Keratinocyte (primary cell): Measurements from ENCODE around the gene SUFU. TPM values are rescaled to one million over a fixed set of nuclear protein-coding genes. Genes with fewer than 3 reads are reported as not detected.

Experiments
- DNase-seq: peaks from one replicate; pipeline ENCODE4 v3.0.0-alpha.2; 2011; ENCODE audit warnings: low read depth, missing footprints, low spot score
- FAIRE-seq: peaks from 2 replicates; lab custom pipeline; 2011; peaks lifted over from hg19 to GRCh38; lab: Jason Lieb, UNC
- H2AFZ ChIP-seq: 2 replicates; pipeline ENCODE4 v1.6.0; 2012; ENCODE audit warnings: low read length, control low read depth, inconsistent platforms; ENCODE audit not compliant: control insufficient read depth
- H3K27ac ChIP-seq: 2 replicates; pipeline ENCODE4 v1.5.1; 2011; ENCODE audit warnings: low read length; ENCODE audit not compliant: control insufficient read depth, insufficient read depth
- H3K27me3 ChIP-seq: 3 replicates; pipeline ENCODE4 v1.6.0; 2011; ENCODE audit warnings: low read length; ENCODE audit not compliant: control insufficient read depth, insufficient read depth; ENCODE audit errors: extremely low read depth
- H3K36me3 ChIP-seq, 2 experiments: 2 replicates in 1 of 2; 3 replicates in 1 of 2; pipeline ENCODE4 v1.5.1; 2011; ENCODE audit warnings: low read length in 2 of 2, mild to moderate bottlenecking in 1 of 2; ENCODE audit not compliant: control insufficient read depth in 2 of 2, insufficient read depth in 2 of 2; ENCODE audit errors: extremely low read depth in 1 of 2
- H3K4me1 ChIP-seq: 3 replicates; pipeline ENCODE4 v1.5.1; 2011; ENCODE audit warnings: low read length; ENCODE audit not compliant: control insufficient read depth, insufficient read depth; ENCODE audit errors: extremely low read depth
- H3K4me2 ChIP-seq: 3 replicates; pipeline ENCODE4 v1.6.0; 2011; ENCODE audit warnings: low read depth, low read length; ENCODE audit not compliant: control insufficient read depth, insufficient read depth; ENCODE audit errors: extremely low read depth
- H3K4me3 ChIP-seq, 3 experiments: fragments of 200-600 bp in 1 of 3; sonication (generic) in 1 of 3; 2 replicates in 2 of 3; 3 replicates in 1 of 3; pipeline ENCODE4 v1.5.1; 2011 to 2016; ENCODE audit warnings: low read length in 3 of 3, mild to moderate bottlenecking in 3 of 3, control low read depth in 2 of 3, inconsistent platforms in 1 of 3, low read depth in 1 of 3, mixed read lengths in 1 of 3, mixed run types in 1 of 3, moderate library complexity in 1 of 3; ENCODE audit not compliant: control insufficient read depth in 2 of 3, insufficient read depth in 2 of 3; ENCODE audit errors: extremely low read depth in 1 of 3
- H3K79me2 ChIP-seq: 2 replicates; pipeline ENCODE4 v1.6.0; 2012; ENCODE audit warnings: low read length; ENCODE audit not compliant: control insufficient read depth, insufficient read depth
- H3K9ac ChIP-seq: 3 replicates; pipeline ENCODE4 v1.6.0; 2011; ENCODE audit warnings: low read length; ENCODE audit not compliant: control insufficient read depth, insufficient read depth; ENCODE audit errors: extremely low read depth
- H3K9me1 ChIP-seq: 3 replicates; pipeline ENCODE4 v1.6.0; 2011; ENCODE audit warnings: low read length; ENCODE audit not compliant: control insufficient read depth, insufficient read depth; ENCODE audit errors: extremely low read depth
- H3K9me3 ChIP-seq: 2 replicates; pipeline ENCODE4 v1.5.1; 2012; ENCODE audit warnings: low read depth, low read length; ENCODE audit not compliant: control insufficient read depth
- H4K20me1 ChIP-seq: 3 replicates; pipeline ENCODE4 v1.6.0; 2011; ENCODE audit warnings: low read length; ENCODE audit not compliant: control insufficient read depth, insufficient read depth; ENCODE audit errors: extremely low read depth
- CTCF ChIP-seq, 3 experiments: IDR thresholded peaks in 1 of 3; conservative IDR thresholded peaks in 1 of 3; optimal IDR thresholded peaks in 1 of 3; 2 replicates in 2 of 3; 3 replicates in 1 of 3; pipeline versions ENCODE3 to v1.5.1; 2011; ENCODE audit warnings: low read length in 3 of 3, mild to moderate bottlenecking in 3 of 3, moderate library complexity in 2 of 3, control low read depth in 1 of 3, inconsistent platforms in 1 of 3; ENCODE audit not compliant: insufficient read depth in 2 of 3; ENCODE audit errors: extremely low read depth in 1 of 3
- EZH2 ChIP-seq: IDR thresholded peaks from one replicate; pipeline ENCODE4 v1.6.1; 2012; ENCODE audit warnings: inconsistent platforms, mild to moderate bottlenecking, low read length, moderate library complexity
- dilution Hi-C: fragments of 300-500 bp; cut with MboI; formaldehyde crosslinking; loops from one replicate; pipeline ENCODE4 v1.7.0; 2020; ENCODE audit warnings: low sequenced_read_pairs; ENCODE audit not compliant: extremely low pct_ligation_motif_present
- polyA plus RNA-seq, 5 experiments: library from polyadenylated mRNA; depleted of rRNA in 3 of 5; stranded (reverse) in 3 of 5; stranded (forward) in 1 of 5; unstranded in 1 of 5; fragments of >200 nt; gene quantifications; 1 replicate in 1 of 5; 2 replicates in 3 of 5; 3 replicates in 1 of 5; pipeline versions ENCODE4 v1.2.1 to v1.2.3, GENCODE V29; 2011 to 2012; ENCODE audit warnings: missing spikeins in 2 of 5, low read depth in 1 of 5, low replicate concordance in 1 of 5

SUFU gene
- polyA plus RNA-seq, 1 donor (not counting 4 experiments of a cell fraction or from before 2014, with no cell fraction given) = 3.7 TPM

DNA sequence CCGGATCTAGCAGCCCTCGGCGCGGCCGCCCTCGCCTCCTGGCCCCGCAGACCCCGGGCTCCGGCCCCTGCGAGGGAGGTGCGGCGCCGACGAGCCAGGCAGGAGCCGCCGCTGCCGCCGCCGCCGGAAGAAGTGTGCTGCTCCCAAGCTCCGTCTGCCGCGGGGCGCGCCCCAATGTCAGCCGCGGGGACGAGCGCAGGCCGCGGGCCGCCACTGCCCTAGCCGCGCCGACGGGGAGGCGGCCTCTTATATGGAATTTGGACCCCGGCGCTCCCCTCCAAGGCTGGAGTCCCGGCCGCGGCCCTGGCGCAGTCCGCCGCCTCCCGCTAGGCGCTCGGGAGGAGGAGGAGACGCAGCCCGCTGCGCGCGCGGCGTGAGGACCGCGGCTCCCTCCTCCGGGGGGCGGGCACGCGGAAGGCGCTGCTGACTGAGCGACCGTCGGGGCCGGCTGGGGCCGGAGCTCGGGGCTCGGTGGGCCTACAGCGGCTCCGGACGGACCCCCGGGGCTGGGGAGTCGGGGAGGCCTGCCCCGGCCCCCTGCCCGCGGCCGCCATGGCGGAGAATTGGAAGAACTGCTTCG, 140.4 kb downstream of the SUFU start, which contains the start of gene TRIM8:
TSS of gene TRIM8 (plus strand) at position 414 of the 580 bp plus-strand sequence. CDS start at position 553, 139 bp downstream.
- FAIRE-seq = no peak
- Histone ChIP-seq H3K36me3 (peaks cover 0 to 2% of the 10 kb centered on the region in 2 experiments), H3K4me3 (peak within 1 kb of the TSS; percentile 70 to 93 (median 86)), H2AFZ (peak within 1 kb of the TSS; percentile 65), H3K9me3 (no peaks in the 10 kb centered on the region), H3K79me2 (peaks cover 46% of the 10 kb centered on the region), H3K9me1 (peaks cover 2% of the 10 kb centered on the region), H3K4me2 (peak within 1 kb of the TSS; percentile 95), H3K27me3 (no peaks in the 10 kb centered on the region), H3K27ac (peak within 1 kb of the TSS; percentile 91), H3K9ac (peak within 1 kb of the TSS; percentile 90), H3K4me1 (peaks cover 38% of the 10 kb centered on the region), H4K20me1 (peaks cover 13% of the 10 kb centered on the region)
- TF ChIP-seq CTCF (optimal IDR thresholded peaks at IDR 0.05 in 1 of 3, IDR thresholded peaks at IDR 0.05 in 1 of 3, conservative IDR thresholded peaks at IDR 0.05 in 1 of 3; ENCODE audit: extremely low read depth in 1 of 3, insufficient read depth in 2 of 3, low read length in 3 of 3) = no peak
- no peak for TF ChIP-seq EZH2
- dilution Hi-C loops = no loop called here
- no peak for DNase-seq

GRCh38 chr10:102644646-102645387, 141.0 kb downstream of the SUFU start:
- peaks cover 52% of the 10 kb centered on the region for H3K79me2 ChIP-seq
- H3K36me3 ChIP-seq = peaks cover 0 to 2% of the 10 kb centered on the region in 2 experiments
- TF ChIP-seq CTCF (optimal IDR thresholded peaks at IDR 0.05 in 1 of 3, IDR thresholded peaks at IDR 0.05 in 1 of 3, conservative IDR thresholded peaks at IDR 0.05 in 1 of 3; ENCODE audit: extremely low read depth in 1 of 3, insufficient read depth in 2 of 3, low read length in 3 of 3) (peak in 2 of 3 experiments; percentile 48 to 51), EZH2 (no peak)
- no peaks in the 10 kb centered on the region for H3K27me3 ChIP-seq
- FAIRE-seq (no peak), DNase-seq (no peak)
- H3K9me1 ChIP-seq = peaks cover 2% of the 10 kb centered on the region
- H3K4me1 ChIP-seq = peaks cover 39% of the 10 kb centered on the region
- peaks cover 13% of the 10 kb centered on the region for H4K20me1 ChIP-seq
- H3K9ac ChIP-seq = peak overlapping the region; percentile 90
- H2AFZ ChIP-seq = peak overlapping the region; percentile 15
- no peaks in the 10 kb centered on the region for H3K9me3 ChIP-seq
- H3K27ac ChIP-seq = peak overlapping the region; percentile 91
- dilution Hi-C loops = no loop called here
- H3K4me3 ChIP-seq = peak overlapping the region; percentile 70 to 93 (median 85)
- H3K4me2 ChIP-seq = peak overlapping the region; percentile 95
